ENCODE measurements around the gene CYSRT1. TPM values are rescaled to one million over a fixed set of nuclear protein-coding genes. Genes with fewer than 3 reads are reported as not detected.
A peak's percentile ranks its signal among the peaks of the same experiment; 100 is the strongest.

CYSRT1 gene, protein sequence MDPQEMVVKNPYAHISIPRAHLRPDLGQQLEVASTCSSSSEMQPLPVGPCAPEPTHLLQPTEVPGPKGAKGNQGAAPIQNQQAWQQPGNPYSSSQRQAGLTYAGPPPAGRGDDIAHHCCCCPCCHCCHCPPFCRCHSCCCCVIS
- total RNA-seq: 0.44 and 0.92 TPM in 2 replicates
- 1.1 and 1.6 TPM in 2 replicates for polyA plus RNA-seq
- 0.22 and 0.48 TPM in 2 replicates for polyA plus RNA-seq (2011; cell fraction: cytosol; rRNA removed)
- polyA plus RNA-seq (2011; cell fraction: nucleus; rRNA removed): 0.38 and 0.42 TPM in 2 replicates
- polyA plus RNA-seq (2012): 0.31 and 0.35 TPM in 2 replicates
- 0.15 and 0.29 TPM in 2 replicates for polyA minus RNA-seq
- polyA minus RNA-seq (2011; cell fraction: cytosol; rRNA and poly(A)+ RNA removed): 2.3 TPM
- polyA minus RNA-seq (2011; cell fraction: nucleus; rRNA and poly(A)+ RNA removed): 0.77 TPM in 1 of 2 replicates, not detected in the other
- Bru-seq, nascent RNA: not detected
- BruChase-seq, experiment 1, labeled RNA remaining after a 6-hour chase: percentile 25 among the genes with signal in this experiment
- percentile 15 among the genes with signal in this experiment for BruChase-seq, experiment 2, labeled RNA remaining after a 2-hour chase
- long read RNA-seq, partial matches to known transcripts: 0 of 1 reads
- long read RNA-seq, other reads (novel, unspliced or antisense): 1 of 1 reads

DNA sequence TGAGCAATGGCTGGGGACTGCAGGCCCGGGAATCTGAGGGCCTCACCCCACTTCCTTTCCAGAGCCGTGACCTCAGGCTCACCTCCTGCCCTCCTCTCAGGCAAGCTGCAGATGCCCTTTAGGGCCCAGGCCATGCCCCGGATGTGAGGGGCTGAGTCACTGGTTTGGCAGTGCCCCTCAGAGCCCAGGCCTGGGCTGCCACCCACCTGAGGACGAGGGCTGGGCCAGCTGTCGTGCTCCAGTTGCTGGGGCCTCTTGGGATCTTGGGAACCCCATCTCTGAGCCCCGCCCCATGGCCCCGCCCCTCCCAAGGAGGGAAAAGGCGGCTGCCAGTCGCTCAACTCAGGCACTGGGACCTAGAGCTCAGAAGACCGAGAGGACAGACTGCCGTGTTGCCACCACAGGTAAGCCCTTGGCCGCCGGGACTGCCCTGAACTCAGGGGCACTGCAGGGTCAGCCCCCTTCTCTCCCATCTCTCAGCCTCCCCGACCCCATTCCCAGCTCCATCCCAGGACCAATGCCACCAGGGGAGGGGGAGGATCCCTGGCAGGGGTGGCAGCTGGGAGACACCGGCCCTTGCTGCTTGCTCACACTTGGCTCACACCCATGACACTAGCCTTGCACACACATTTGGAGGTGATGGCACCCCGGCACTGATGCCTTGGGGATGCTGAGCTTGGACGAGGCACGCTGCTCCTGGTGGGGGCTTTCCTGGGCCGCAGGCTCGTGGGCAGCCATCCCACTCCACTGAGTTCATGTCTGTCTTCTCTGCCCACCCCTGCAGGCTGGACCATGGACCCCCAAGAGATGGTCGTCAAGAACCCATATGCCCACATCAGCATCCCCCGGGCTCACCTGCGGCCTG is at the start of gene CYSRT1:
Gene CYSRT1, plus strand, starts transcription at position 345 of the 865 bp plus-strand sequence. Its CDS starts 448 bp downstream, at position 793.
- ChIA-PET POLR2A (no interaction called here), CTCF (interaction anchor here (0.8 to 6.3 kb wide), 6 partner anchors 11 to 178 kb away, joined by 3 to 63 read pairs (median 4); partner anchors contain the start of gene NPDC1)
- peaks cover 12% of the 10 kb centered on the region for H3K4me1 ChIP-seq (ENCODE audit: control insufficient read depth, extremely low read depth, insufficient read depth, low read length)
- no peaks in the 10 kb centered on the region for H3K9me3 ChIP-seq (replicated peaks; ENCODE audit: control insufficient read depth, insufficient read depth, low read length)
- no peak for FAIRE-seq
- no peaks in the 10 kb centered on the region for H4K20me1 ChIP-seq (replicated peaks; ENCODE audit: control insufficient read depth, extremely low read depth, insufficient read depth, low read length)
- no peak for TF ChIP-seq MYC (IDR thresholded peaks at IDR 0.05; ENCODE audit: low read depth, low read length)
- no peak for TF ChIP-seq FOS (IDR thresholded peaks at IDR 0.05; ENCODE audit: borderline replicate concordance, insufficient read depth, low read length)
- TF ChIP-seq POLR2A (IDR thresholded peaks at IDR 0.05; ENCODE audit: low read depth, low read length): no peak
- TF ChIP-seq, protein P1, sequence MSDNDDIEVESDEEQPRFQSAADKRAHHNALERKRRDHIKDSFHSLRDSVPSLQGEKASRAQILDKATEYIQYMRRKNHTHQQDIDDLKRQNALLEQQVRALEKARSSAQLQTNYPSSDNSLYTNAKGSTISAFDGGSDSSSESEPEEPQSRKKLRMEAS (IDR thresholded peaks at IDR 0.05; ENCODE audit: insufficient read depth, insufficient read length): no peak
- no peak for TF ChIP-seq GATA2 (IDR thresholded peaks at IDR 0.05; ENCODE audit: insufficient read depth, insufficient read length, low read depth, low read length)
- TF ChIP-seq EZH2 (IDR thresholded peaks at IDR 0.05; ENCODE audit: borderline replicate concordance, low read depth, low read length, severe bottlenecking): no peak
- TF ChIP-seq JUN (IDR thresholded peaks at IDR 0.05; ENCODE audit: borderline replicate concordance, insufficient read depth, insufficient read length, low read depth): no peak
- TF ChIP-seq, protein P2, sequence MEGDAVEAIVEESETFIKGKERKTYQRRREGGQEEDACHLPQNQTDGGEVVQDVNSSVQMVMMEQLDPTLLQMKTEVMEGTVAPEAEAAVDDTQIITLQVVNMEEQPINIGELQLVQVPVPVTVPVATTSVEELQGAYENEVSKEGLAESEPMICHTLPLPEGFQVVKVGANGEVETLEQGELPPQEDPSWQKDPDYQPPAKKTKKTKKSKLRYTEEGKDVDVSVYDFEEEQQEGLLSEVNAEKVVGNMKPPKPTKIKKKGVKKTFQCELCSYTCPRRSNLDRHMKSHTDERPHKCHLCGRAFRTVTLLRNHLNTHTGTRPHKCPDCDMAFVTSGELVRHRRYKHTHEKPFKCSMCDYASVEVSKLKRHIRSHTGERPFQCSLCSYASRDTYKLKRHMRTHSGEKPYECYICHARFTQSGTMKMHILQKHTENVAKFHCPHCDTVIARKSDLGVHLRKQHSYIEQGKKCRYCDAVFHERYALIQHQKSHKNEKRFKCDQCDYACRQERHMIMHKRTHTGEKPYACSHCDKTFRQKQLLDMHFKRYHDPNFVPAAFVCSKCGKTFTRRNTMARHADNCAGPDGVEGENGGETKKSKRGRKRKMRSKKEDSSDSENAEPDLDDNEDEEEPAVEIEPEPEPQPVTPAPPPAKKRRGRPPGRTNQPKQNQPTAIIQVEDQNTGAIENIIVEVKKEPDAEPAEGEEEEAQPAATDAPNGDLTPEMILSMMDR (IDR thresholded peaks at IDR 0.05; ENCODE audit: extremely low read depth in 1 of 2, insufficient read depth in 1 of 2, low read depth in 1 of 2, low read length in 2 of 2): no peak
- no peak for TF ChIP-seq POLR2AphosphoS5 (IDR thresholded peaks at IDR 0.05; ENCODE audit: insufficient read depth, low read depth, low read length)
- BruUV-seq (replicated peaks): no TSS peak
- peak within 1 kb of the TSS; percentile 70 for H3K9ac ChIP-seq (replicated peaks; ENCODE audit: extremely low read depth, insufficient read depth, low read length)
- H2AFZ ChIP-seq (ENCODE audit: low read depth, low read length): no peak within 1 kb of the TSS
- H3K36me3 ChIP-seq (ENCODE audit: control insufficient read depth in 2 of 2, extremely low read depth in 1 of 2, insufficient read depth in 2 of 2, low read length in 2 of 2): no peaks in the 10 kb centered on the region
- H3K27ac ChIP-seq (ENCODE audit: insufficient read depth, low read depth, low read length): no peak within 1 kb of the TSS
- peak within 1 kb of the TSS; percentile 80 to 91 (median 82) for H3K4me3 ChIP-seq (replicated peaks in 1 of 3; ENCODE audit: insufficient read depth in 1 of 3, low read depth in 1 of 3, low read length in 3 of 3)
- no peaks in the 10 kb centered on the region for H3K9me1 ChIP-seq (replicated peaks; ENCODE audit: control insufficient read depth, extremely low read depth, insufficient read depth, low read length)
- peak within 1 kb of the TSS; percentile 86 for H3K4me2 ChIP-seq (ENCODE audit: insufficient read depth, low read length)
- no peaks in the 10 kb centered on the region for H3K27me3 ChIP-seq (ENCODE audit: control insufficient read depth in 2 of 2, insufficient read depth in 2 of 2, low read length in 2 of 2)
- no peaks in the 10 kb centered on the region for H3K79me2 ChIP-seq (ENCODE audit: control insufficient read depth, insufficient read depth, low read length)
- dilution Hi-C loops (cut with MboI; ENCODE audit: extremely low pct_ligation_motif_present, low sequenced_read_pairs): no loop called here
- intact Hi-C loops (cut with micrococcal nuclease): no loop called here
- DNase-seq (ENCODE audit: low read depth, low spot score): no peak
